Tibial nerve (tissue), 4 donors: ENCODE results near the gene STK25.

ENCODE experiments used
- EP300 ChIP-seq, 2 donors: sonication (generic); formaldehyde crosslinking; IDR thresholded peaks; one replicate each; pipeline ENCODE4 v1.6.1; 2017; ENCODE audit warnings: antibody characterized with exemption in 2 of 2, mild to moderate bottlenecking in 1 of 2
- POLR2A ChIP-seq, 2 donors: fragments of 450-650 bp; IDR thresholded peaks; one replicate each; pipeline ENCODE4 v1.6.1; 2017; ENCODE audit warnings: antibody characterized with exemption in 2 of 2, mild to moderate bottlenecking in 2 of 2, moderate library complexity in 2 of 2
- TF ChIP-seq, protein P1 (sequence below), 5 experiments: fragments of 200-600 bp in 3 of 5; fragments of 450-650 bp in 2 of 5; sonication (generic) in 3 of 5; IDR thresholded peaks; one replicate each; pipeline ENCODE4 v1.5.1; 2016 to 2019; ENCODE audit warnings: antibody characterized with exemption in 5 of 5, mild to moderate bottlenecking in 3 of 5, moderate library complexity in 2 of 5

DNA sequence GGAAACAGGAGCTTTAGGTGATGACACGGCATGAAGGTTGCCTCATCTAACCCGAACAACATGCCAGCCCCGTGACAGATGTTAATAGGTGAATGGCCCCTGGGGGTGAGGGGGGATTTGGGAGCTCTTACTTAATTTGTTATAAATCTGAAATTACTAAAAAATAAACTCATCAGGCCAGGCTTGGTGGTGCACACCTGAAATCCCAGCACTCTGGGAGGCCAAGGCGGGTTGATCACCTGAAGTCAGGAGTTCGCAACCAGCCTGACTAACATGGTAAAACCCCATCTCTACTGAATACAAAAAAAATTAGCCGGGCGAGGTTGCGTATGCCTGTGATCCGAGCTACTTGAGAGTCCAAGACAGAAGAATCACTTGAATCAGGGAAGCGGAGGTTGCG, 6.1 kb downstream of the STK25 start:
- TF ChIP-seq, protein P1, sequence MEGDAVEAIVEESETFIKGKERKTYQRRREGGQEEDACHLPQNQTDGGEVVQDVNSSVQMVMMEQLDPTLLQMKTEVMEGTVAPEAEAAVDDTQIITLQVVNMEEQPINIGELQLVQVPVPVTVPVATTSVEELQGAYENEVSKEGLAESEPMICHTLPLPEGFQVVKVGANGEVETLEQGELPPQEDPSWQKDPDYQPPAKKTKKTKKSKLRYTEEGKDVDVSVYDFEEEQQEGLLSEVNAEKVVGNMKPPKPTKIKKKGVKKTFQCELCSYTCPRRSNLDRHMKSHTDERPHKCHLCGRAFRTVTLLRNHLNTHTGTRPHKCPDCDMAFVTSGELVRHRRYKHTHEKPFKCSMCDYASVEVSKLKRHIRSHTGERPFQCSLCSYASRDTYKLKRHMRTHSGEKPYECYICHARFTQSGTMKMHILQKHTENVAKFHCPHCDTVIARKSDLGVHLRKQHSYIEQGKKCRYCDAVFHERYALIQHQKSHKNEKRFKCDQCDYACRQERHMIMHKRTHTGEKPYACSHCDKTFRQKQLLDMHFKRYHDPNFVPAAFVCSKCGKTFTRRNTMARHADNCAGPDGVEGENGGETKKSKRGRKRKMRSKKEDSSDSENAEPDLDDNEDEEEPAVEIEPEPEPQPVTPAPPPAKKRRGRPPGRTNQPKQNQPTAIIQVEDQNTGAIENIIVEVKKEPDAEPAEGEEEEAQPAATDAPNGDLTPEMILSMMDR (IDR thresholded peaks at IDR 0.05), result no peak
- TF ChIP-seq POLR2A (IDR thresholded peaks at IDR 0.05) (no peak), EP300 (IDR thresholded peaks at IDR 0.05) (no peak)
